Activated CD4-positive, alpha-beta T cell treated with anti-CD3 and anti-CD28 coated beads, Interleukin-2, amount 50 U/mL, for 1 hour (primary cell): ENCODE data around the gene DNAJC5.
A peak's percentile ranks its signal among the peaks of the same experiment; 100 is the strongest.

Source experiments
- DNase-seq: peaks from one replicate; pipeline ENCODE4 v3.0.0-alpha.2; 2020

DNAJC5 gene

DNA sequence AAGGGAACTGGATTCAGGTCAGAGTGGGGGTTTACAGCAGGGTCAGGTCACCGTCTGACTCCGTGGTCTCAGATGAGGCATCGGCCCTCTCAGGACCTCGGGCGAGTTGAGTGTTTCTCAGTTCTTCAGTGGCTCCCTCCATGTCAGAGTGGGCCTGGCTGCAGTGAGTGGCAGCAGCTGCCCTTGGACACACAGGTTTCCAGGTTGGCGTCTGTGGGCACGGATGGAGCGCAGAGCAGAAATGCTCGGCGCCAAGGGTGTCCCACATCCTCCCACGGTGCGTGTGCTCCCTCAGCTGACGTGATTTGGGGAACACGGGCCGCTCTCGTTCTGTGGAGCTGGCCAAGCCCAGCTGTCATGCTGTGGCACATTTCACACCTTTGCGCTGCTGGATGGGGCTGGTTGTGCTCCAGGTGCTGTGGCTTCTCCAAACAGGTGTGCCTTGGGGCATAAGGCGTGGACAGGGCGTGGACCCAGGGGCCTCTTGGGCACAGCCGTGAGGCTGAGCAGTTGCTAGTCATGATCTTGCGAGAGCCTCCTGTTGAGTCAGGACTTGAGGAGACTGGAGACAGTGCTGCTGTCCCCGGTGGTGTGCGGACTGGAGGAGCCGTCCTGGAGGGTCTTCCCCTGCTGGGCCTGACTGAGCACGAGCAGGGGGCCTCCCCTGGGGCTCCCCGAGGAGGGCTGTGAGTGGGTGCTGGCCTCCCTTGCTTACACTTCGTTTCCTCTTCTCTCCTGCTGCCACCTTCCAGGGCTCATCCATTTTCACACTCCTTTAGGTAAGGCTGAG, 9.5 kb upstream of the DNAJC5 start:
- DNase-seq: no peak

DNA sequence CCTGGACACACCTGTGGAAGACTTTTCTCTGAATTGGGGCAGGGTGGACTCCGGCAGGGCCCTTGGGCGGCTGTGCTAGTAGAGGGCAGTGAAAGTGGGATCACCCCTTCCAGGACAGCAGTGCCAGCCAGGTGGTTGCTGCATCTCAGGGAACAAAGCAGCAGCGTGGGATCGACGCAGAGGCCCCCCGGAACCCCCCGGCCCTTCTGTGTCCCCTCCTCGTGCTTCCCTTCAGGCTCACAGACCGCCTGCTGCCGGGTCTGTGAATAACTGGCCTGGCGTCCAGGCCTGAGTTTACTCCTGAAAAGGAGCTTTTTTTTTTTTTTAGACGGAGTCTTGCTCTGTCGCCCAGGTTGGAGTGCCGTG, 8.9 kb upstream of the DNAJC5 start:
- no peak for DNase-seq

DNA sequence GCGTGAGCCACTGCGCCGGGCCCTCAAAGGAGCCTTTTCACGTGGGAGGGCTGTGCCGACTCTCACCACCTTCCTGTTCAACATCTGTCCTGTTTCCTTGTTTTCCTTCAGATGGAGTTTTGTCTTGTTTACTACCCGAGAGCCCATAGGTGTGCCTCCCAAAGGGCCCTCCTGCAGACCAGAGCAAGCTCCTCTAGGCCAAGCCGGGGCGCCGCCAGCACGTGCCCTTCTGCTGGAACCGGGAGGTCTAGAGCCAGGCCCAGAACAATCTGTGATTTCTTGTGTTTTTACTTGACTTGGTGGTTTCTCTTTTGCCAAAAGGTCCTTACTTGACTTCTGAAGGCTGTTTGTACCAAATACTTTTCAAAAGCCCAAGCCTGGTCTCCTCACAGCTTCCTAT, 8.0 kb upstream of the DNAJC5 start:
- DNase-seq: no peak

DNA sequence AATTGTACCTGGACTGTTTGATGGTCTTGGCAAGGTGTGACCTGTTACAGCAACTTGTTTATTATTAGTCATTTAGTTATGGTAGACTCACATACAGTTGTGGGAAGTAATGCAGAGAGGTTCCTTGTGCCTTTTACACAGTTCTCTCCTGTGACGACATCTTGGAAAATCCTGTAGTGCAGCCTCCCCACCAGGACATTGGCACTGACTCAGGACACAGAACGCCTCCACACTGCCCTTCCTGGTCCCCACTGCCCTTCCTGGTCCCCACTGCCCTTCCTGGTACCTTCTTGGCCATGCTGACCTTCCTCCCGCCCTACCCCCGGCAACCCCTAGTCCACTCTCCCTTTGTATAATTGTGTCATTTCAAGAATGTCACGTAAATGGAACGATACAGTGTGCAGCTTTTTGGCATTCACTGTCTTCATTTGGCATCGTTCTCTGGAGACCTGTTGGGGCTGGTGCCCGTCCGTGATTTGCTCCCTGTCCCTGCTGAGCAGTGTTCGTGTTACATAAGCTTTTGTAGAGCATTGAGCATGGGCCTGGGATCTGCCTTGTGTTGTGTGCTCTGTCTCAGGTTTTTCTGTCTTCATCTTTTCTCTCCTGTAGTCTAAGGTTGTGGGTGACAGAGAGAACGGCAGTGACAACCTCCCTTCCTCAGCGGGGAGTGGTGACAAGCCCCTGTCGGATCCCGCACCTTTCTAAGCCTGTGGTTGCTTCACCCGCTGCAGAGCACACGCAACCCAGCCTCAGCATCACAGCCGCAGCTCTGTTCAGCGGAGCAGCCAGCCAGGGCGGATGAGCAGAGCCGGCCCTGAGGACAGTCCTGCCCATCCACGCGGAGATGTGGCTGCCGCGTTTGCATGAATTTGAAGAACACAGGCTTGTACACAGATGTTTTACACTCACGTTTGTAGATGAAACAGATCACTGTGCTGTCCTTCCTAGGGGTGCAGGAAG, 5.4 kb upstream of the DNAJC5 start:
- DNase-seq: no peak

DNA sequence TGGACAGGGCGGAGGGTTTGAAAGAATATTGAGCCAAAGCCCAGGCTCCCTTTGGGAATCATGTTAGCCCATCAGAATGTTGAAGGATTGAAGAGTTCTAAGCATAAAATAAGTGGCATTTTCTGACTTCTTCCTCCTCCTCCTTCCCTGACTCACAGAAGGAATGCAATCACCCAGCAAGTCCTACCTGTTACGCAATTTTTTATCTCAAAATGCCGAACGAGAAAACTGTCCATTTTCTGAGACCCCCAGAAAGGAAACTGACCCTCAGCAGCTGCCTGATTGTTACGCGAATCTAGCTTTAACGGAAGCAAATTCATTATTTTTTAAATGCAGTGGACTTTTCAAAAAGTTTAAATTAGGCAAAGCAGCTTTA, 4.7 kb upstream of the DNAJC5 start:
- DNase-seq: no peak

DNA sequence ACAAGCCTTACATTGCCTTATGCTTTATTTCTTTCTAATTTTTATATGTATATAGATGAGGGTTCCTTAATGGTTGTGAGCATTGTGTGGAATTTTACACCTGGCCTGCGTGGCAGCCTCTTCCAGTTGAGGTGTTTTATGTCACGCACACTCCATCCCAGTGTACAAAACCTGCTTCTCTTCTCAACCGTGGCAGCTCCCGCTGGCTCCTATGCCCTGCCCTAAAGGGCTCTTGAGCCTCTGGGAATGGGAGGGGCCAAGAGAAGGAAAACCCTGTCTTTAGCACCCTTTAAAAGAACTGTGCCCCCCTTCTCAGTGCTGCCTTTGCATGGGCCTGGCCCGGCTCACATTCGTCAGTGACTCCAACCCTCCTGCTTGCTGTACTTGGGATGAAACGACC, 4.3 kb upstream of the DNAJC5 start:
- no peak for DNase-seq

DNA sequence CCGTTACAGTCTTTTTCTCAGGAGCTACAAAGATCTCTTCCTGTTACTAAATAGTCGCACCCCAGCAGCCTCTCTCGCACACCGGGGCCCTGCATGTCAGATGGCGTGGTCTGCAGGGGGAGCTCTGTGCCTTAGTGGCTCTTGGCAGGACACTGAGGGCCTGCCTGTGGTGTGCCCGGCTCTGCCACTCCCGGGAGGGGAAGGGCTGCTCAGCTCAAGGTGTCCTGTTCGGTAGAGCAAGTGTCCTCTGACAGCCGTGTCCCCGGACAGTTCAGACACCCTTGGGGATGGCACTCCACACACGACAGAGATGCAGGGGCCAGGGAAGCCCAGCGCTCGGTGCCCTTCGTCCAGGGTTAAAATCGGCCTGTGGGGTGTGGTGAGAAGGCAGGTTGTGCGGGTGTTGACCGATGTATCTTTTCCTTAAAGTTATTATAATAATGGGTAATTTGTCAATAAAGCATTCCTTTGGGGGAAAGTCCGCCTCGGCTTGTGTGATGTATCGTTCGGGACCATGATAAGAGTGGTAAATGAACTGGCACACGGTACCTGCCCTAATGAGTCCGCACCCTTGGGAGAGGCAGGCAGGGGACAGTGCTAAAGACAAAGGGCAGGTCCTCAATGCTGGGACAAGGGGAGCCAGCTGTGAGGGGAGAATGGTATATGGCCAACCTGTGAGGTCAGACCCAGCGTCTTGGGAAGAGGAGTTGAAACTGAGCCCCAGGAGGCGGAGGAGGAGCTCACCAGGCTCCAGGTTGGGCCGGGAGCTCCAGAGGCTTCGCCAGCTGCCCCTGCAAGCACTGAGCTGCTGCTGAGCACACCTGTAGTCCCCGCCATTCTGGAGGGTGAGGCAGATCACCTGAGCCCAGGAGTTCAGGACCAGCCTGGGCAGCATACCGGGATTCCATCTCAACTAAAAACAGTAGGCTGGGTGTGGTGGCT, 3.6 kb upstream of the DNAJC5 start:
- no peak for DNase-seq

DNA sequence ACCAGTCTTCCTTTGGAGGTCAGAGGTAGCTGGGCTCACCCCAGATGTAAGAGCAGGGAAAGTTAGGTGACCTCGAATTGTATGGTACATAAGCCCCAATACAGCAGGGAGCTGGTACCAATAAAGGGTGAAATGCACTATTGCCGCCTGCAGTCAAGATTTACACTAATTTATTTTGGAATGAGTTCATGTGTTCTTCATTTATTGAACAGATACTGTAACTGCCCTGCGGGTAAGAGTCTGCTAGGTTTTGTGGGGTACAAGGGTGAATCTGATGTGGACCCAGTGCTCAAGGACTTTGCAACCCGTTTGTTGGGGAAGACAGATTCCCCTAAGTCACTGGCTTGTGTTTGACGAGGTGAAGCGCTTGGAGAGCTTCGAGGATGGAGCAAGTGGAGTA, 2.5 kb upstream of the DNAJC5 start:
- DNase-seq: no peak

DNA sequence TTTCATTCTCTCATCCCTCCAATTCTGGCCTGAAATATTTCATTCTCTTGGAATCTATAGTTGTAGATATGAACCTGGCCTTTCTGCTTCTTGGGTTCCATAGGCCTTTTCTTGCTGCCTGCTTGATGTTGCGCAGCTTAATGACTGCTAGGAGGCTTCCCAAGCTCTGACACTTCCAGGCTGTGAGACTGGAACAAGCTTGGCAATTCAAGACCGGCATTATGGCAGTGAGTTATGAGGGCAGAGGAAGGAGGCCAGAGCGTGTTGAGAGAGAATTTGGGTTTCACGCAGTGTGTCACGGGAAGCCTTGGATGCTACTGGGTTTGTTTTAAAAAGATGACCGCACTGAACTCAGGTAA, 948 bp upstream of the DNAJC5 start:
- no peak for DNase-seq

DNA sequence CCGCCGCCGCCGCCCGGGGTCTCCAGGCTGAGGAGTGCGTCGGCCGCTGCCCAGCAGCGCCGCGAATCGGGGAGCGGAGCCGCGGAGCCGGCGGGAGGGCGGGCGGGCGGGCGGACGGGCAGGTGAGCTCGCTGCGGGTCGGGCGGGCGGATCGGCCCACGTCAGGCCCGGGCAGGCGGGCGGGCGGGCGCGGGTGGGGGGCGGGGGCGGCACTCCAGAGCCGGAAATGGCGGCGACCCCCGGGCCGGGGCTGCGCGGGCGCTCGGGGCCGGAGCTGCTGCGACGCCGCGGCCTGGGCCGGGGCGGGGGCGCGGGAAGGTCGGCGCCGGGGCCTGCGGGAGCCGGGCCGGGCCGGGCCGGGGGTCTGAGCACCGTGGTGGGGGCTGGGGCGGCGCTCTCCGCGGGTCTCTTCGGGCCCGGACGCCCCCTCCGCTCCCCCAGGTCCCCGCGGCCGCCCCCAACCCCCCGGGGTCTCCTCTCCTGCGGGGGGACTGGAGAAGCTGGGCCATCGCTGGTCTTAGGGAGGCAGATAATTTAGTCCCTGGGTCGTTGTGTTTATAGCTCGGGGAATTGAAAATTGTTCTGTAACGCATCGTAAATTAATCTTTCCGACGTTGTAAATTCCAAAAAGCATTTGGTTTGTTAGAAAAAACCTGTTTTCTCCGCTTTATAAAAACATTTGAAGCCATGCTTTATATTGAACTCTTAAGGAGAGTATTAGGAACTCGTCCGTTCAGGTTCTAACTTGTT, 451 bp downstream of the DNAJC5 start:
- DNase-seq: no peak

DNA sequence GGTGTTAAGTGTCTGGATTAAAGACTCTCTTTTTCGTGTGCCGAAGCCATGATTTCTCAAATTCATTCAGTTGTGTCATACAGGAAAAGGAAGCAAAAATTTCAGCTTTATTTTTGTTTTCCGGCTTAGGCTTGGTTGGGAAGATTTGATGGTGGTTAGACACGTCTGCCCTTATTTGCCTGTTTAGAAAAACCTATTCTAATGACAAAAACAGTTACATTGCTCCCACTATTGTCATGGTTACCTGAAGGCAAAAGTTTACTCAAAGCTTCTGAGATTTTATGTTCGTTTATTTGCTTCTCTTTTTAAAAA, 982 bp downstream of the DNAJC5 start:
- DNase-seq: no peak

DNA sequence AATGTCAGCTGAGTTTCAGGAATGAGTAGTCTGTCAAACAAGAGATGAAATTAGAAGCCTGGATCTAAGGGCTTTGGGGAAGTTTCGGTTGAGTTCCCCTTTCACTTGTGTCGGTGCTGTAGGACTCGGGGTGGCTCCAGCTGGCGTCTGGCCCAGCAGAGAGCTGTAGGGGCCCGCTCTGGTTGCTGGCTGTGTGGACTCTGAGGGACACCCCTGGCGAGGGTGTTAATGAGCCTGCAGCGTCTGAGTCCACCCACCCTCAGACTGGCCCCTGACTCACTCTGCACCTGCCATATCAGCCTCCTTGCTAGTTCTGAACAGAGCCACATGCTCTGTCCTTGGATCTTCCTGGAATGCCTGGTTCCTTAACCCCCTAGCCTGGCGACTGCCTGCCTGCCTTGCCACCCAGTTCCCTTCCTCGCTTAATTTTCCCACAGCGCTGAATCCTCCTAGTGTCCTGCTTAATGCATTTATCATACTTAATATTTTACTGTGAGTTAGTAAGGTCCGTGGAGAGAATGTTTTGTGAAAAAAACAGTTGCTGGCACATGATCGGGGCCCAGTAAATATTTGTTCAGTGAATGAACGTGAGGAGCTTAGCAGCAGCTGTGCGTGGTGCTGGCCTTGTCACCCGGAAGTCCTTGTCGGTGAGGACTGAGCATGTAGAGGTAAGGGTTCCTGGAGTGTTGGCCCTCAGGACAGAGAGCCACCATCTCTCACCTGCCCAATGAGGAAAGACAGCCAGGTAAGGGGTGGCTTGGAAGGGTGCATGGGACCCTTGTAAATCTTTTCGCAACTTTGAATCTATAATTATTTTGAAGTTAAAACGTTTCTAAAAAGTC, 1.6 kb downstream of the DNAJC5 start:
- no peak for DNase-seq

DNA sequence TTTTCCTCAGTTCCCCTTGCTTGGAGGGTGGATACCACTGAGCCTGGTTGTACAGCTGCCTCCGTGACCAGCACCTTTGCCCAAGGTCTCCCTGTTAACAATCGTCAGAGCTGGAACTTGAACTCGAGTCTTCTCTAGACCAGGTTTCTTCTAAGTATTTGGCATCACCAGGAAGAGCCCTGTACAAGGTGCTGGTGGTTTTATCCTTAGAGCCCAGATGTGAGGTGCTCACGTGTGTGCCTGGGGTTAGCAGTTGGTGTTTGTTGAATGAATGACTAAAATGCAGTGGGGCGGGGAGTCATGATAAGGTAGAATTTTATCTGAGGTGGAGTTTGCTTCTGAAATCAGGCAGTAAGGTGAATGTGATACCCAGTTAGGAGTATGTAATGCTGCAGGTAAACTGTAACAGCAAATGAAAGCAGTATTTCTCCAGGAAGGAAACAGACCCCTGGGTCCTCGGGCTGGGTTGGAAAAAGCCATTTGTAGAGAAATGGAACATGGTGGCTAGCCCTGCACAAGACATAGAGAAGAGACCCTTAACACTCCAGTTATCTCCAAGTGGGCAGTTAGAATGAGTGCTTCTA, 3.1 kb downstream of the DNAJC5 start:
- no peak for DNase-seq

DNA sequence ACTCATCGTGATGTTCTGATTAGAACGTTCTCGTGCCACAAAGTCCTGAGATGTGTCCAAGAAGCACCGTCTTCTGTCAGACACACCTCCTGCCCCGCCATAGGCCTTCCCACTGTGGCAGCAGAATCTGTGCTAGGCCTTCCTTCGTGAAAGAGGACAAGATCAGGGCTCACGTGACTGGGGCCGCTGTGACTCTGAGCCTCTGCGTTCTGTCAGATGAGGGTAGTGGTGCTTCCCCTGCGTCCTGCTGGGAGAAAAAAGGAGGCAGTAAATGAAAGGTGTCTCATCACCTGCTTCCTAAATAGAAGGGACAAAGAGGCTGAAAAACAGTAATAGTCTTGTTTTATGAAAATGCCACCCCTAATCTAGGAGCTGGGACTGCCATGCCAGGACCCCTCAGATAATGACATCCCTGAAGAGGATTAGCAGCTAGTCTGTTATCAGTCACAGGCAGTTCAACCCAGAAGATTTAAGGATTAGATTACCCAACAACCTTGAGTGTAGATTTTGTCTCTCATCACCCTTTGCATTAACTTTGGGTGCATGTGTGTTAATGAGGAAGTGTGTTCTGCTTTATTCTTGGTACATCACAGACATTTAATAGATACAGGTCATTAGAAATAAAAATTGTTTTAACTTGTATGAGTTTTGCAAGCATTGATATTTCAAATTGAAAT, 4.1 kb downstream of the DNAJC5 start:
- DNase-seq: peak; percentile 23

DNA sequence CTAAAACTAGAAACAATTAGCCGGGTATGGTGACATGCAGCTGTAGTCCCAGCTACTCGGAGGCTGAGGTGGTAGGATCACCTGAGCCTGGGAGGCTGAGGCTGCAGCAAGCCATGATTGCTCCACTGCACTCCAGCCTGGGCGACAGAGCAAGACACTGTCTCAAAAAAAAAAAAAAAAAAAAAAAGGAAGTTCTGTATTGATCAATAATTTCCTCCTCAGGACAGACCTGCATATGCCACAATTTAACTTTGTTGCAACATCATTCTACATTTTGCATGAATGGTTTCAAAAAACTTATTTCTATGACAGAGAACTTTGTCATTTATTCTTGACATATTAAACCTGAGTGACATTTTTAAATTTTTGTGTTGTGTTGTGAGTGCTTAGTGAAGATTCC, 5.5 kb downstream of the DNAJC5 start:
- no peak for DNase-seq

DNA sequence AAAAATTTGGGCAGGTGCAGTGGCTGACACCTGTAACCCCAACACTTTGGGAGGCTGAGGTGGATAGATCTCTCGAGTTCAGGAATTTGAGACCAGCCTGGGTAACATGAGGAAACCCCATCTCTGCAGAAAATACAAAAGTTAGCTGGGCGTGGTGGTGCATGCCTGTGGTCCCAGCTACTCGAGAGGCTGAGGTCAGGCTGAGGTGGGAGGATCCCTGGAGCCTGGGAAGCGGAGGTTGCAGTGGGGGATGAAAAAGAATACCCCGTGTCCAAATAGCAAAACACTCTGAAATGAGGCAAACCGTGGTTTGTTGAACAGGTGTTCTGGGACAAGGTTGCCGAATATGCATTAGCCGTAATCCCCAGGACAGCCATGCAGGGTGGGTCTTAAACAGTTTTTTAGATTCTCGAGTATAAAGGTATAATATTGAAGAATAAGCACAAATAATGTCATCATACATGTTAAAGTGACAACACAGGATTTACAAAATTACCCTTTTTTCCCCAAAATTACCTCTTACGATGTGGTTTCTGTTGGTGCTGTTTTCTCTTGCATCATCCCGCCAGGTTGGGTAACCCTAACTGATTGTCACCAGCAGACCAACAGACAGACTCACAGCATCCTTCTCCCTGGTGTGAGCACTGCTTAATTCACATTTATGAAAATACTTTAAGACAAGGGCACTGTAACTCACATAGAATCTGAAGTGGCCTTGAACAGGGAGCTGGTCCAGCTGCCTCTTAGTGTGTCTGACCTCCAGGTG, 9.1 kb downstream of the DNAJC5 start:
- DNase-seq: no peak

DNA sequence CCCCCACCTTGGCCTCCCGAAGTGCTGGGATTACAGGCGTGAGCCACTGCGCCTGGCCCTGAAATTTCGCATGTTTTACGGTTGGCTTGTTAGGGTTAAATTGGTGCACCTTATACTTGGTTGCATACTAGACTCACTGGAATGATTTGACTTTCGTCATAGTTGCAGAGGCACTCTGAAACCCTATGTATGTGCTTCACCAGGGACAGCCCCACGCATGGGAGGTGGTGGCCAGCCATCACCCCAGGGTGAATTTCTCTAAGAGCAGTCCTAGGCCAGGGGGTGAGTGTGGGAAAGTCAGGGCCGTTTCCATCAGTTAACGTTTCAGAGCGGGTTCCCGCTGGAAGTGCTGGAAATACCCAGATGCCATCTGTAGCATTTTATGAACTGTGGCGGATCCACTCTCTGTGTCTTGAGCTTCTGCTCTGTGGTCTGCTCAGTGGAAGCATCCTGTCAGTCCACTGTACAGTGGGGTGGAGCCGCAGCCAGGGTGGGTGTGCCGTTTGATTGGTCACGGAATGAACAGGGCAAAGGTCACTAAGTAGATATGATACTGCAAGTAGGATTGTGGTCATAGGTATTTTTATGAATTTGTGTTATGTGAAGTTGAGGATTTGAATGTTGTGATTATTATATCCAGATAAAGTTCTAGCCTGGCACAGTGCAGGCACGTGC, 13.2 kb downstream of the DNAJC5 start:
- no peak for DNase-seq

DNA sequence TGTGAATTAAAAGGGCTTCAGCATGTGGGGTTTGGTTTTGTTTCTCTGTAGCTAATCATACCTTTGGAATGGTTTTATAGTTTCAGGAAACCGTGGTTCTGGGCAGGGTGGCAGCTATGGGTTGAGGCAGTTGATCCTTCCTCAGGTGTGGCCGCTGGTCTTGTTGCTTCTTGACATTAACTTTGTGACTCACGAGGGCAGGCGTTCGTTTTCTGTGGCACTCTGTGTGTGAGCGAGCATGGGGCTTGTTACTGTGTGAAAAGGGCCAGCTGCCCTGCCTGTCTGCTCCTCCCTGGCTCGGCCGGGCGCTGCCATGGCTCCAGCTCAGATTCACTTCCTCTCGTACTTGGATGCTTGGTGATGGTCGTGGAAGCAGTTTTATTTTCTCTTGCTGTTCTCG, 16.2 kb downstream of the DNAJC5 start:
- no peak for DNase-seq

DNA sequence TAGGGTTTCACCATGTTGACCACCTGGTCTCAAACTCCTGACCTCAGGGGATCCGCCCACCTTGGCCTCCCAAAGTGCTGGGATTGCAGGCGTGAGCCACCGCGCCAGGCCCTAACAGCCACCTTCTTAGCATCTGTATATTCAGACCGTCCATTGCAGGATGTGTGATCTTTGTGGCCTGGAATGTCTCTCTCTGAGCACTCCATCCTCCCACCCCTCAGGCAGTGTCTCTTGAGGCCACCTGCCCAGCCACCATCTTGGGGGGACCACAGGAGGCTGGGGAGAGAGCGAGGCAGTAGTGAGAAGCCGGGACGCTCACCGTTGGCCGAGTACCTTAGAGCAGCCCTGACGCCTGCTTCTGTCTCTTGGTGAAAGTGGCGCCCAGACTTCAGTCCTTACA, 18.8 kb downstream of the DNAJC5 start:
- no peak for DNase-seq
